SH-SY5Y (cell line): Measurements from ENCODE around the gene ADTRP.

Experiments
- GATA2 ChIP-seq: IDR thresholded peaks from 2 replicates; pipeline ENCODE4 v1.6.1; 2011; ENCODE audit warnings: mild to moderate bottlenecking, low read depth, low read length
- GATA3 ChIP-seq: IDR thresholded peaks from 2 replicates; pipeline ENCODE4 v1.6.1; 2011; ENCODE audit warnings: low read depth, mild to moderate bottlenecking, low read length, moderate library complexity

ADTRP gene

DNA sequence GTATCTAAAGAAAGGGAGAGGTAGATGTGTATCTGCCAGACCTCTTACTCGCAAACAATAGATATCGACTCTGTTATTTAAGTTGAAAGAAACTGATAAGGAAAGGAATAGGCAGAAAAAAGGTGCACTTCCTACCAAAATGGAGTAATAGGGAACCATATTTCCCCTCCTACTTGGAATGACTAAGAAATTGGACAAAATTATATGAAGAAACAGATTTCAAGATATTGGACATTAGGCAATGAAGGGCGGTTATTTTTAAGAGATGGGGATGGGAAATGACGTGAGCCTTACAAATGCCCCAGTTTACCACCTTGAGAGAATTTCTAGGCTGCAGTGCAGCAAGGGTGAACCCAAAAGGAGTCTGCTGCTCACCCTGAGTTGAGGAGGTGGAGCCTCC is 108.9 kb downstream of the ADTRP start:
- TF ChIP-seq GATA3 = no peak
- TF ChIP-seq GATA2 = no peak

GRCh38 chr6:11668455-11668854 is 110.1 kb downstream of the ADTRP start:
- TF ChIP-seq GATA3 = no peak
- no peak for TF ChIP-seq GATA2

DNA sequence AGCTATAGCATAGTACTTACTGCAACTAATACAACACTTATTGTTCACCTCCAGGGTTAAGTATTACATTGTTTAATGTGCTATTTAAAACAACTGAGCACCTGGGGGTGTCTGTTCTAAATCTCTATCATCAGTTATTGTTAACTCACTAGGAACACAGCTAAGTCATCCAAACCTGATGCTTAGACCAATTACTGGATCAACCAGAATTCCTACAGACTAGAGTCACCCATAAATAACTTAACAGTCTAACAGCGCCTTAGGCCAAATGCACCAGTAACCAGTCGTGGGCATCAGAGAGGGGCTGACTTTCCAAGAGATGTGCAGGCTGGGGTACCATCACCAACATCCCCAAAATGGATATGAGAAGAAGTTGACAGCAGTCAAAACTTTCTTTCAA is 110.7 kb downstream of the ADTRP start:
- TF ChIP-seq GATA3 (no peak), GATA2 (no peak)

GRCh38 chr6:11665604-11666326 is 112.8 kb downstream of the ADTRP start:
- TF ChIP-seq GATA2 (no peak), GATA3 (no peak)
